NCI-H1436 (cell line): ENCODE results near the gene PI3.
"Not testable (repeated sequence)": the region's sequence is repeated elsewhere in the genome, so short reads cannot be mapped to it uniquely, and the experiment has no call there.

Experiments used
- DNase-seq: peaks from one replicate; lab custom pipeline; 2025; lab: John Stamatoyannopoulos, UW

The PI3 gene, protein sequence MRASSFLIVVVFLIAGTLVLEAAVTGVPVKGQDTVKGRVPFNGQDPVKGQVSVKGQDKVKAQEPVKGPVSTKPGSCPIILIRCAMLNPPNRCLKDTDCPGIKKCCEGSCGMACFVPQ

DNA sequence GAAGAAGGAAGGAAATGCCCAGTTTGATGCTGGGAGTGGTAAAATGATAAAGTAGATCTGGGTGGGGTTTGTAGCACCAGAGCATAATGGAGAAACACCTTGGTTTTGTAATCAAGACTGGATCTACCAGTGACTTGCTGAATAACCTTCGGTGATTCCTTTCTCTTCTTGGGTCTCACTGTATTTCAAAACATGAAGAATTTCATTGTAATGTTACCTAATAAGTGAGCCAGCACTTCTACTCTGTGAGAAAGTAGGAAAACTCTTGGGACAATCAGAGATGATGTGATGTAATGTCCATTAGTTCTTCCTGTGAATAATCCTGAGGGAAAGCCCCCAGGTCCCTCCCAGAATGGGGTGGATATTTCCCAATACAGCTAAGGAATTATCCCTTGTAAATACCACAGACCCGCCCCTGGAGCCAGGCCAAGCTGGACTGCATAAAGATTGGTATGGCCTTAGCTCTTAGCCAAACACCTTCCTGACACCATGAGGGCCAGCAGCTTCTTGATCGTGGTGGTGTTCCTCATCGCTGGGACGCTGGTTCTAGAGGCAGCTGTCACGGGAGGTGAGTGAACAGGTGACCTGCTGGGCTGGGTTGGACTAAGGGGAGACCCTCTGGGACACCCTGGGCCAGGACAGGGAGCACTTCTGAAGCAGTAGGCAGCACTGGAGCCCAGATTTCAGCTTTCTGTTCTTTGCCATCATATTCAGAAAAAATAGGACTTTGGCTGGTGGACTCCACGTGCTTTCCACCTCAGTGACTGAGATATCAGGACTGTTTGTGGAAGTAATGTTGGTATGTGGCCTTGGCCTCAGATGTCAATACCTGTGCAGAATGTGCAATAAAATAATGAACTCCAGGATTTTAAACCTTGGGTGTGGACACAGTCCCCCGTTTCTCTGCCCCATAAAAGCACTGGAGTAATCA lies at the start of gene PI3:
Gene PI3 (plus strand): TSS at position 469 of the 931 bp plus-strand sequence. CDS start 21 bp downstream, at position 490.
- DNase-seq = no peak

DNA sequence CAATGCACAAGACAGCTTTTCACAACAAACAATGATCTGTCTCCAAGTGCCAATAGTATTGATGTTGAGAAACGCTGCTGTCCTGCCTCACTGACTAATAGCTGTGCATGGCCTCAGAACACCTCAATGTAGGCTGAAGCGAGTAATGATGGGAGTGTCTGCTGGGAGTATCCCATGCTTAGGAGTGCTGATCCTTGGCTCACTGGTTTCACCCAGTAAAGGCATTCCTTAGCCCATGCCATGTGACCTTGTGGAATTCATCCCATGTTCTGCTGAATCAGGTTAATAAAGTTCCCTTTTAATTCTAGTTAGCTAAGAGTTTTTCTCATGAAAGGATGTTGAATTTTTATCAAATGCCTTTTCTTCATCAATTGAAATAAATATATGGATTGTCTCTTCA lies 46.6 kb upstream of the PI3 start:
- no peak for DNase-seq

DNA sequence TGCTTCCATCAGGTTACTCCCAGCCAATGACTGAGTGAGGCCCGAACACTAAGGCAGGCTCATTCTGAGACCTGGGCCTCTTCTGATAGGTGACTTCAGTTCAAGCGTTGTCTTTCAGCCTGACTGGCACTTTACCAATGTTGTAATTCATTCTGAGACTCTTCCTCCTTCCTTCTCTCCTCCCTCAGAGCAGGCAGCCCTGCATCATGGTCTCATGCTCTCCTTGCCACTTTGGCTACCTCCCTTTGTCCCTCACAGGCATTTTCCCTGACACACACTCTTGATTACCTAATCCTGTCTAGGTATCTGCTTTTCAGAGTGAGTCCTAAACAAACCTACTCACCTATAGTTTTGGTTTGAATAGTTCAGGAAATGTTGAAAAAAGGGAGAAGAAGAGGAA lies 37.8 kb upstream of the PI3 start:
- no peak for DNase-seq

DNA sequence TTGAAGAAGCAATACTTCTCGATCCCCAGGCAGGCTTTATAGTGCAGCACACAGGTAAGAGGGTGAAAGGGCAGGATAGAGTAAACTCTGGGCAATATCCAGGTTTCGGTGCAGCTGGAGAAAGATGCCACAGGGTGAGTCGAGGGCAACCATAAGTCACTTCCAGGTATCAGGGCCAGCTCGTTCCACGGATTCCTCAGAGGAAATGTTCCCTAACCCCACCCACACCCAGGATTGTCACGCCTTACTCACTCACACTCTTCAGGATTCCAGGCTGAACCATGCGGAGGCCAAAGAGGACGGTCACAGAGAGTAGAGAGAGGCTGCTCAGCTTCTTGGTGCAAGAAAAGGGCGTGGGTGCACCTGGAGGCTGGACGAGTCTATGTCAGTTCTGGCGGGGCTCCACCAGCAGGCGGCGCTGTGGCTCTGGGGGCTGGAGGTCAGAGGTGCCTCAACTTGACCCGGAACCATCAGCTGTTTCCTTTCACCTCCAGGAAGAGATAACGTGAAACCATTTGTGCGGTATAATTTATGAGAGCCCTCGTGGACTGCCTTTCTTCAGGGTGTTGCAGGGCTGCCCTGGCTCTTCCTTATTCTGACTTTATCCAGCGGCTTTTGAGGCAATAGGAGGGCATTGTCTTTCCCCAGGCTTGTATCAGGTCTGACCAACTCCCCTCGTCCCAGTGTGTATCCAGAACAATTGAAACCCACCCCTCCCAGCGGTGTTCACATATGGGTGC lies 36.0 kb upstream of the PI3 start:
- no peak for DNase-seq

DNA sequence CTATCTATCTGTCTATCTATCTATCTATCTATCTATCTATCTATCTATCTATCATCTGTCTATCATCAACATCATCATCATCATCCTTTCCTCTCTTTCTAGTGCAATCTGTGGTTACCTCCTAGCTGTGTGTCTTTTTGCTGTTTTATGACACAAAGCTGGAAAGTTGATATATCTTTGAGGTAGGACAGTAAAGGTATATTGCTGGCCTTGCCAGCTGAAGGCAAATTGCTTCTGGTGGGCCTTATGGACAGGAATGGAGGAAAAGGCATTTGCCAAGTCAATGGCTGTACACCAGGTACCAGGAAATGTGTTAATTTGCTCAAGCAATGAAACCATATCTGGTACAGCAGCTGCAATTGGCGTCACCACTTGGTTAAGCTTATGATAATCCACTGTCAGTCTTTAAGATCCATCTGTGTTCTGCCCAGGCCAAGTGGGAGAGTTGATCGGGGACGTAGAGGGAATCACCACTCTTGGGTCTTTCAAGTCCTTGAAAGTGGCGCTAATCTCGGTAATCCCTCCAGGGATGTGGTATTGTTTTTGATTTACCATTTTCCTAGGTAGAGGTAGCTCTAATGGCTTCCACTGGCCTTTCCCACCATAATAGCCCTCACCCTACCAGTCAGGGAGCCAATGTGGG lies 34.8 kb upstream of the PI3 start:
- DNase-seq = not testable (repeated sequence)

DNA sequence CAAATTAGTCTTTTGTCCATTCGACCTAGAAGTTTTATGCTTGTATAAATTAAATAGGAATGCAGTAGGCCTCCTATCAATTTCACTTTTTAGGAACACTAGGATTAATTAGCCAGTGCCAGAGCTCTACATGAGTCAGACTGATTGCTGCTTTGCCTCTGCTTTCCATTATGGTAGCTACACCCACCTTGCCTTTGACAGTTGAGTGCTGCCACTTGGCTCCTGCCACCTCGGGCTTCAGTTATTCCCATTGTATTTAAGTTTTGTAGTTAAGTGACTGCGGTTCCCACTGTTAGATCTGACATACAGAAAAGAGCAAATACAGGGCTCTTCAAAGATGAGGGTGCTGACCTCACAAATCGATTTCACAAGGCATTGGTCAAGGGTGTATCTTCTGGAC lies 33.9 kb upstream of the PI3 start:
- DNase-seq = no peak

DNA sequence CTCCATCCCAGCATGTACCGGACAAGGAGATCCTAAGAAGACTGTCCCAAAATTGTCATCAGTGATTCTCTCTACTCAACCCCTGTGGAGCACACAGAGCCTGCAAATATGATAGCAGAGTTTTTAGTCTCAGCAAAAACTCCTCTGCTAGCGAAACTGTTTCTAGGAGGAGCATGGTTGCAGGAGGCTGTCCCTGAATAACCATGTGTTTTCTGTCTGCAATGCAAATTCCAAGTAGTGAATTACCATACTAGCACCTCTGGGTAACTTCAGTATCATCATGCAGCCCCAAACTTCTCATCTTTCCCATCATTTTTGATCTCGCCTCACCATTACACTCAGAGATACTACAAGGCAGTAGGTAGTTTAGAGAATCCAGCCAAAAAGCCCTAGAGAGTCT lies 25.6 kb upstream of the PI3 start:
- no peak for DNase-seq

DNA sequence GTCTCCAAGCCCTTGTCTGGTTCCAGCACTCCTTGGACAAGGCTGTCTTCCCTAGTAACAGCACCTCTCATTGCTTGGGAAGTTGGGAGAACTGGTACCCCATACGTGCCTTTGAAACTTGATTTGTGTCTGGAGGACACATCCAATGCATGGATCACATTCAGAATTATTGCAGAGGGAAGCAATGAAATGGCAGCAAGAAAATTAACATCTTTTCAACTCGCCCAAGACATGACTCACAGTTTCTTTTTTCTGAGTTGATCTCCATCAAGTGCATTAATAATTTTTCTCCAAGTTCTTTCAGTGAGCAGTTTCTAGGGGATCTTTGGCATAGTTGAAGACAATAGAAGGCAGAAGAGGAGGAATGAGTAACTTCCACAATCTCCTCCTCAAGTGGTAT lies 22.3 kb upstream of the PI3 start:
- DNase-seq = no peak

DNA sequence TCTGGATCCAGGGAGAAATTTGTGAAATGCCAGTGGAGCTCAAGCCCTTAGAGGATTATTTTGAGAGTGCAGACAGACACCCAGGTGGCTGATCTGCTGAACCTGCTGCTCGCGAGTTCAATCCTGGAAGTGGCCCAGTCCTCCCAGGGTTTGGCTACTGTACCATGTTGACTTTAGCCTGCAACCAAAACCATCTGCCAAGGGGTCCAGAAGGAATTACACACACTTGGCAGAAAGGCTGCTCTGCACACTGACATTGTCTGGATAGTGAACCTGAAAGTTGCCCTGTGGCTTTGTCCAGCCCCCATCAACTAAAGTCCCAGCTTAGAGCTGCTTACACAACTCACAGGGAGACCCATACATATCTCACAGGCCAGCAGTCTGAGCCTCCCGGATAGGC lies 21.6 kb upstream of the PI3 start:
- DNase-seq = no peak

DNA sequence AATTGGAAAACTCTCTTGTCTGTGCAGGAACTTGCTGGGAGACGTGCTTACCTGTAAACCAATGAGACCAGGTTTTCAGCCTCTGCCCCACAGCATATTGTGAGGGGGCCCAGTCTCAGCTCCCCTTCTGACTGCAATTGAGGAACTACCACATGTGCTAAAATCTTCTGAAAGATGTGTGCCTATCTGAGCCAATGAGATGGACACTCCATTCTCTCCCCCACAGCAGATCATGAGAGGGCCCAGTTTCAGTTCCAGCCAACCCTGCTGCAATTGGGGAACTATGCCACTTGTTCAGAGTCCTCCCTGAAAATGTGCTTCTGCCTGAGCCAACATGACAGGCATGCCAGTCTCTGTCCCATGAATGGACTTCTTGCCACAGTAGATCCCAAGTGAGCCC lies 20.9 kb upstream of the PI3 start:
- DNase-seq = no peak

DNA sequence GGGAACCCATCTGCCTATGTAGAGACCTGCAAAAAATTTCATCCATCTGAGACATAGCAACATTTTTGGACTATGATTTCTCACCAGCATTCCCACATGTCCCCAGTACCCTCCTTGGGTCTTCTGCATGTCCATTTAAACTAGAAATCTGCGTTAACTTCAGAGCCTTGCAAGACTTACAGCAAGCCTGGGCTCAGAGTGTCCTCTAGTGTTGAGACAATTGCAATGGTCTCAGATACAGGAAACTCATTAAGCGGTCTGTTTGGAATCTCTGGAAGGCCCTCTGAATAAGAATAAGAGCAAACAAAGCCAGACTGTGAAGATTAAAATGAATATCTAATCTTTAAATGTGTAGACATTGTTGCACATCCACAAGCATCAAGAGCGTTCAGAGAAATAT lies 20.5 kb upstream of the PI3 start:
- no peak for DNase-seq

DNA sequence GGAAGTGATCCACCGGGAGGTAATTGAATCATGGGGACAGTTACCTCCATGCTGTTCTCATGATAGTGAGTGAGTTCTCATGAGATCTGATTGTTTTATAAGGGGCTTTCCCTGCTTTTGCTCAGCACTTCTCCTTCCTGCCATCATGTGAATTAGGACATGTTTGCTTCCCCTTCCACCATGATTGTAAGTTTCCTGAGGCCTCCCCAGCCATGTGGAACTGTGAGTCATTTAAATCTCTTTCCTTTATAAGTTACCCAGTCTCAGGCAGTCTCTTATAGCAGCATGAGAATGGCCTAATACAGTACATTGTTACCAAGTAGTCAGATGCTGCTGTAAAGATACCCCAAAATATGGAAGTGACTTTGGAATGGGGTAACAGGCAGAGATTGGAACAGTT lies 19.9 kb upstream of the PI3 start:
- DNase-seq = not testable (repeated sequence)

DNA sequence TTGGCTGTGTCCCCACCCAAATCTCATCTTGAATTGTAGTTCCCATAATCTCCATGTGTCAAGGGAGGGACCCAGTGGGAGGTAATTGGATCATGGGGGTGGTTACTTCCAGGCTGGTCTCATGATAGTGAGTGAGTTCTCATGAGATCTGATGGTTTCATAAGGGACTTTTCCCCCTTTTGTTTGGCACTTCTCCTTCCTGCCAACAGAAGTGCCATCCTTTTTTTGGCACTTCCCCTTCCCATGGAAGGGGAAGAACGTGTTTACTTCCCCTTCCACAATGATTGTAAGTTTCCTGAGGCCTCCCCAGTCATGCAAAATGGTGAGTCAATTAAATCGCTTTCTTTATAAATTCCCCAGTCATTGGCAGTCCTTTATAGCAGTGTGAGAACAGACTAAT lies 18.0 kb upstream of the PI3 start:
- DNase-seq = no peak

DNA sequence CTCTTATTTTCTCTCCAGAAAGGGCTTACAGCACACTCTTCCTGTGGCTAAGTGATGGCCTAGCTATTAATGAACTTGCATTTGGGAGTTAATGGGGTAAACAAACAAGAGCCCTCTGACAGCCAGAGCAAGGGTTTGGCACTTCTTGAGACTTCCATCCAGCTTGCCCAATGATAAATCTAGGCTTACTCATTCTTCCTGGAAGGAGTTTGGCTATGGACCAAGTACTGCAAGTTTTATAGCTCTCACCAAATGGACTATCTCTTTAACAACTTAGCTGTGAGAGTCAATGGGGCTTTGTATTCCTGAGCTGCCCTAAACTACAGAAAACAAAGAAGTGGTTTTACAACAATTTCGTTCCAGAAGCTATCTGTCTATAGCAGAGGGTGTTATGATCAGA lies 16.7 kb upstream of the PI3 start:
- DNase-seq = no peak

DNA sequence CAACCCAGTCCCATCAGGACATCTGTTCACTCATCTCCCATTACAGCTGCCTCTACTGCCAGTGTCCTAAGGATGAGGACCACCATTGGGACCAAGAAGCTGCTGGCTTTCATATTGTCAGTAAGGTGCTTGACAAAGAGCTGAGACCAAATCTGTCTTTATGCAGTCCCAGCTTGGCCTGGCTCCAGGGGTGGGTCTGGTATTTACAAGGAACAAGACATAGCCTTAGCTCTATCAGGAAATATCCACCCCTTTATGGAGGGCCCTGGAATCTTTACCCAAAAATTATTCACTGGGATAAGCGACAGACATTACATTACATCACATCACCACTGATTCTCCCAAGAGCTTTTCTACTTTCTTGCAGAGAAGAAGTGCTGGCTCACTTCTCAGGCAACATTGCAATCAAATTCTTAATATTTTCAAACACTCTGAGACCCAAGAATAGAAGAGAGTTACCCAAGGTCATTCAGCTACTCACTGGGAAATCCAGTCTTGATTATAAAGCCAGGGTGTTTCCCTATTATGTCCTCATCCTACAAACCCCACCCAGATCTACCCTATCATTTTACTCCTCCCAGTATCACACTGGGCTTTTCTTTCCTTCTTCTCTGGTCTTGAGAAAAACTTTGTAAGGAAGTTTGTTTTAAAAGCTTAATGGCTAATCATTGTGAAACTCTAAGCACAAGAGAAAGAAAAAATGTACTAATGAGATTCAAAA lies 11.5 kb upstream of the PI3 start:
- DNase-seq = no peak

DNA sequence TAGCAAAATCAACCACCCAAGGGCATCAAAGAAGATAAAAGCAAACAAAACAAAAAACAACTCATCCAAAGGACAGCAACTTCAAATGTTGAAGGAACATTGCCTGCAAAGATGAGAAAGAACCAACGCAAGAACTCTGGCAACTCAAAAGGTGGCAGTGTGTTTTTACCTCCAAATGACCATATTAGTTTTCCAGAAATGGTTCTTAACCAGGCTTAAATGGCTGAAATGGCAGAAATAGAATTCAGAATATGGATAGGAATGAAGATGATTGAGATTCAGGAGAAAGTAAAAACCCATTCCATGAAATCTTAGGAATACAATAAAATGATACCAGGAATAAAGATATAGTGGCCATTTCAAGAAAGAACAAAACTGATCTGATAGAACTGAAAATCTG lies 9.8 kb upstream of the PI3 start:
- no peak for DNase-seq

DNA sequence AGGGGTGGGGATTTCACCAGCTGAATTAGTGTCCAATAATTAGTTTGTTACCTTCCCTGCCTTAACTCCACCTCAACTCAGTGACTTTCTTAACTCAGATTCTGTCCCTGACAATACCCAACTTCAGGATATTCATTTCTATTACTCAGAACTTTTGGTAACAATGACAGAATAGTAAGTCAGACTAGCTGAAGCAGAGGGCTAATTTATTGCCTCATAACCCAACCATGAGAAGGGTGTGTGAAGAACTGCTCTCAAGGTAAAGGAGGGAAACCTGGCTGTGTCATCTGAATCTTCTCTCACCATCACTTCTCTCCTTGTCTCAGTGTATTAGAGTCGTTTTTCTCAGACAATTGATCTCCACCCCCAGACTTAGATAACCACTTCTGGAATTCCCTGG lies 1.2 kb upstream of the PI3 start:
- no peak for DNase-seq

DNA sequence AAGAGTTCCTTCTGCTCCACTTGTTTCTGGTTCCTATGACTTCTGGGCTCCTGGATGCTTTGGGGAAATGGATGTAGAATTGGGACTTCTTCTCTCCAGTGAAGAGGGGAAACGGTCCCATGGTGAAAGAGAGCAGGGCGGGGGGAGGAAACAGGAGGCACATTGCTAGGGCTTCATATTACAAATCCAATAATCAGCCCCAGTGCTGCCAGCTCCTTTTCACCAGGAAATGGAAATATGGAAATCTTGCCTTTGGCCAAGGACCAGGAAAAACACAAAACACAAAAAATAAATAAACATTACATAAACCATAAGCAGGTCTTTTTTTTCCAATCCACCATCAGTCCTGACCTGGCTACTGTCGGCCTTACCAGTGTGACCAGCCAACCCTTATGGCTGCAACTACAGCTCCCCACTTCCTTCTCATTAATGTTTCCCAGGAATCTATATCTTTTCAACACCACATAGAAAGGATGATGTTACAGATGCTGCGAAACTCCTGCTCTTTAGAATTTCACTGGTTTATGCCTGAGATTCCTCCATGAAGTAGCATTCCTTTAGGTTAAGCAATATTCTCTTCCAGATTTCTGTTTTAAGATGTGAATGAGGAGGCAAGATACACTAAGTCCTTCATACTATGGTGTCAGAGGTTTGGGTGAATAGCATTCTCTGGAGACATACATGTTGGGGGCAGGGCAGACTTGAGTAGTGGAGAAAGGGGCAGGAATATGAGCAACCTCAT lies 2.0 kb downstream of the PI3 start:
- no peak for DNase-seq

DNA sequence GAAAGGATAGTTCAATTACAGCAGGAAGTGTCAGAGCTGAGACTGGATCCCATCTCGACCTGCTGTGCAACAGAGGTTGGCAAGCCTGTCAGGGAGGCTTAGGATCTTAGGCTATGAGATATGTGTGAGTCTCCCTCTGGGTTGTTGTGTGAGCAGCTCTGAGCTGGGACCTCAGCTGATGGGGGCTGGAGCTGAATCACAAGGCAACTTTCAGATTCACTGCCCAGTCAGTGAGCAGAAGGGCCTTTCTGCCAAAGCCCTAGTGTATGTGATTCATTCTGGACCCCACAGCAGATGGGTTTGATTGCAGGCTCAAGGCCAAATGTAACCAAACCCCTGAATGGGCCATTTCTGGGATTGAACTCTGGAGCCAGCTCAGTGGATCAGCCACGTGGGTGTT lies 4.5 kb downstream of the PI3 start:
- DNase-seq = no peak

DNA sequence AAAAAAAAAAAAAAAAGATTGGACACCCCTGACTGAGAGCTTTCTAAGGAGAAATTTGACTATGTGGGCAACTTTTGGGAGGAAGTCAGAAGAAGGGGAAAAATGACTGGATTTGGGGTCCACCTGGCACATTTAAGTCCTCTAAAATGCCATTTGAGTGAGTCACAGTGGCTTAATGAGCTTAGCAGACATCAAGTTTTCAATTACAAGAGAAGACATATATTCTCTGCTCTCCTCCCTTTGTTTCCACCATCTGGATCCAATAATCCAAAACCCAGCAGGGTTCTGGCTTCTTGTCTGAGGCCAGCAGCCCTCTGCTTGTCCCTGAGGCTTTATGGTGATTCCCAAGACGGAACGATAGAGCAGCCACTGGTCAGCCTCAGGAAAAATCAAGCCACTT lies 6.9 kb downstream of the PI3 start:
- no peak for DNase-seq

DNA sequence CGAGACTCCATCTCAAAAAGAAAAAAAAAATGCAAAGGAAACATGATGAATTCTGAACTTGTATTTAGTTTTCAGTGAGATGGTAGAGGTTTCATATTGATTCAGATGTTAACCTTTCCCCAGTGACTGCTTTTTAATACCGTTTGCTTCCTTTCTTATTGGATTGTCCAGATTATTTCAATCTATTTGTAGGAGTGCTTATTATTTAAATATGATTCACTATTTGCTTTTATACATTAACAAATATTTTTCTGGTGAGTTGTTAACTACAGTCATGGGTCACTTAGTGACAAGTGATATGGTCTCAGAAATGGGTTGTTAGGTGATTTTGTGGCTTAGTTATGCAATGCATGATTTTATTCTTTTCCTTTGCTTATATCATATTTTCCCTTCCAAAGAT lies 8.4 kb downstream of the PI3 start:
- no peak for DNase-seq
